CD14-positive monocyte (primary cell): ENCODE measurements around the gene KYAT1. TPM values are rescaled to one million over a fixed set of nuclear protein-coding genes. Genes with fewer than 3 reads are reported as not detected.

ENCODE experiments used
- DNase-seq, 3 donors: peaks; one replicate each; pipeline ENCODE4 v3.0.0-alpha.2; 2011 to 2022
- H2AFZ ChIP-seq: 2 replicates; pipeline ENCODE4 v1.6.0; 2012; ENCODE audit warnings: mild to moderate bottlenecking, low read depth, low read length, inconsistent platforms; ENCODE audit not compliant: insufficient read depth, poor library complexity, severe bottlenecking
- H3K27ac ChIP-seq, 2 donors: 1 replicate in 1 of 2; 2 replicates in 1 of 2; pipeline ENCODE4 v1.5.1; 2012 to 2013; ENCODE audit warnings: low read length in 2 of 2, control low read depth in 1 of 2, inconsistent platforms in 1 of 2, low read depth in 1 of 2, mild to moderate bottlenecking in 1 of 2
- H3K27me3 ChIP-seq, 2 donors: one replicate each; pipeline versions ENCODE4 v1.6.0 to v1.6.1; 2011 to 2013; ENCODE audit warnings: low read length in 2 of 2; ENCODE audit not compliant: control insufficient read depth in 2 of 2, insufficient read depth in 2 of 2
- H3K36me3 ChIP-seq, 2 donors: replicated peaks in 1 of 2; 1 replicate in 1 of 2; 2 replicates in 1 of 2; pipeline versions ENCODE4 v1.5.1 to v1.6.1; 2012 to 2013; ENCODE audit warnings: low read length in 2 of 2, control low read depth in 1 of 2, inconsistent platforms in 1 of 2, mild to moderate bottlenecking in 1 of 2; ENCODE audit not compliant: insufficient read depth in 2 of 2, control insufficient read depth in 1 of 2
- H3K4me1 ChIP-seq, 2 donors: 1 replicate in 1 of 2; 2 replicates in 1 of 2; pipeline versions ENCODE4 v1.5.1 to v1.6.1; 2012 to 2013; ENCODE audit warnings: low read length in 2 of 2, control low read depth in 1 of 2, inconsistent platforms in 1 of 2, mild to moderate bottlenecking in 1 of 2, moderate library complexity in 1 of 2; ENCODE audit not compliant: insufficient read depth in 2 of 2, control insufficient read depth in 1 of 2
- H3K4me2 ChIP-seq: replicated peaks from 2 replicates; pipeline ENCODE3; 2012; ENCODE audit warnings: low read length, moderate library complexity, mild to moderate bottlenecking; ENCODE audit not compliant: poor library complexity, severe bottlenecking; ENCODE audit errors: extremely low read depth
- H3K4me3 ChIP-seq, 3 experiments: fragments of 200-600 bp in 1 of 3; sonication (generic) in 1 of 3; replicated peaks in 1 of 3; 1 replicate in 2 of 3; 2 replicates in 1 of 3; pipeline ENCODE4 v1.5.1; 2011 to 2013; ENCODE audit warnings: low read length in 3 of 3, mild to moderate bottlenecking in 3 of 3, control low read depth in 2 of 3, low read depth in 2 of 3, inconsistent platforms in 1 of 3, moderate library complexity in 1 of 3
- H3K79me2 ChIP-seq: 2 replicates; pipeline ENCODE4 v1.6.0; 2012; ENCODE audit warnings: mild to moderate bottlenecking, control low read depth, inconsistent platforms, low read length, moderate library complexity; ENCODE audit not compliant: insufficient read depth
- H3K9ac ChIP-seq: 2 replicates; pipeline ENCODE4 v1.6.0; 2017; ENCODE audit warnings: low read length, mild to moderate bottlenecking; ENCODE audit not compliant: insufficient read depth, poor library complexity, severe bottlenecking
- H3K9me3 ChIP-seq, 2 donors: replicated peaks in 1 of 2; 1 replicate in 1 of 2; 2 replicates in 1 of 2; pipeline versions ENCODE4 v1.5.1 to v1.6.1; 2012 to 2013; ENCODE audit warnings: low read length in 2 of 2, control low read depth in 1 of 2; ENCODE audit not compliant: control insufficient read depth in 1 of 2, insufficient read depth in 1 of 2
- H4K20me1 ChIP-seq: 2 replicates; pipeline ENCODE4 v1.6.0; 2012; ENCODE audit warnings: mild to moderate bottlenecking, low read length, control low read depth, moderate library complexity; ENCODE audit not compliant: insufficient read depth
- H3K27ac Mint-ChIP-seq, 7 donors: one replicate each; pipeline ENCODE4 v1.8.0; 2020; ENCODE audit warnings: mild to moderate bottlenecking in 7 of 7, mixed read lengths in 7 of 7, moderate library complexity in 6 of 7, inconsistent platforms in 2 of 7
- H3K27me3 Mint-ChIP-seq, 3 donors: one replicate each; pipeline ENCODE4 v1.8.0; 2021 to 2022; ENCODE audit warnings: low read depth in 3 of 3, mild to moderate bottlenecking in 3 of 3, mixed read lengths in 3 of 3, moderate library complexity in 3 of 3, inconsistent platforms in 1 of 3
- H3K36me3 Mint-ChIP-seq, 2 donors: one replicate each; pipeline ENCODE4 v1.8.0; 2020; ENCODE audit warnings: mixed read lengths in 2 of 2, inconsistent platforms in 1 of 2, mild to moderate bottlenecking in 1 of 2
- H3K4me1 Mint-ChIP-seq: one replicate; pipeline ENCODE4 v1.8.0; 2020; ENCODE audit warnings: mild to moderate bottlenecking, mixed read lengths
- H3K4me3 Mint-ChIP-seq, 2 donors: one replicate each; pipeline ENCODE4 v1.8.0; 2020; ENCODE audit warnings: mild to moderate bottlenecking in 2 of 2, mixed read lengths in 2 of 2, moderate library complexity in 1 of 2
- H3K9me3 Mint-ChIP-seq, 7 donors: one replicate each; pipeline ENCODE4 v1.8.0; 2020 to 2022; ENCODE audit warnings: mixed read lengths in 7 of 7, mild to moderate bottlenecking in 6 of 7, moderate library complexity in 6 of 7, inconsistent platforms in 2 of 7
- CTCF ChIP-seq: fragments of 200-600 bp; IDR thresholded peaks from one replicate; pipeline ENCODE4 v1.8.0; 2022; ENCODE audit warnings: antibody characterized with exemption, mild to moderate bottlenecking
- WGBS: methylation state at CpG from one replicate; pipeline ENCODE4 v1.1.5; 2013; ENCODE audit warnings: missing lambda C conversion rate; ENCODE audit not compliant: insufficient coverage; 5-methylcytosine and 5-hydroxymethylcytosine counted together
- intact Hi-C, 2 donors: fragments of 100-400 bp; cut with micrococcal nuclease; formaldehyde crosslinking; loops; one replicate each; pipeline versions ENCODE4 v1.15.0 to v1.15.1; 2023
- polyA plus RNA-seq, 3 donors: library from polyadenylated mRNA; depleted of rRNA in 1 of 3; unstranded in 2 of 3; stranded (reverse) in 1 of 3; fragments of 300-500 nt in 2 of 3; fragments of >200 nt in 1 of 3; fragmentation: Illumina TruSeq in 2 of 3; gene quantifications; 1 replicate in 2 of 3; 2 replicates in 1 of 3; pipeline ENCODE4 v1.2.3, GENCODE V29; 2012 to 2021

The KYAT1 gene
- polyA plus RNA-seq, 3 donors = 2.4 to 4.5 (median 3.6) TPM

GRCh38 chr9:128824911-128825310 is 56.8 kb downstream of the KYAT1 start:
- Mint-ChIP-seq H3K9me3 (no peaks in the 10 kb centered on the region), H3K27ac (peak overlapping the region in 1 of 7 donors; percentile 25), H3K4me1 (peaks cover 17% of the 10 kb centered on the region), H3K4me3 (no peak overlapping the region), H3K36me3 (peaks cover 47 to 70% of the 10 kb centered on the region in 2 donors), H3K27me3 (no peaks in the 10 kb centered on the region)
- TF ChIP-seq CTCF = no peak
- intact Hi-C loops = no loop called here
- no peak for DNase-seq
- Histone ChIP-seq H3K4me2 (no peak overlapping the region), H3K9me3 (no peaks in the 10 kb centered on the region), H3K4me3 (no peak overlapping the region), H3K4me1 (peaks cover 14 to 20% of the 10 kb centered on the region in 2 donors), H3K36me3 (peaks cover 60 to 67% of the 10 kb centered on the region in 2 donors), H4K20me1 (peaks cover 6% of the 10 kb centered on the region), H2AFZ (no peak overlapping the region), H3K79me2 (peaks cover 12% of the 10 kb centered on the region), H3K27ac (no peak overlapping the region), H3K9ac (no peak overlapping the region), H3K27me3 (no peaks in the 10 kb centered on the region)
- 100% methylated on average over 3 of the region's 7 CpGs for WGBS

- no peak overlapping the region for H3K27ac ChIP-seq
- Mint-ChIP-seq H3K27ac (peak overlapping the region in 1 of 7 donors; percentile 73), H3K27me3 (peaks cover 3 to 4% (median 4%) of the 10 kb centered on the region in 3 donors), H3K9me3 (no peaks in the 10 kb centered on the region), H3K4me1 (peaks cover 21% of the 10 kb centered on the region), H3K36me3 (peaks cover 47 to 70% of the 10 kb centered on the region in 2 donors), H3K4me3 (no peak overlapping the region)
- peaks cover 10% of the 10 kb centered on the region for H4K20me1 ChIP-seq
- H3K4me2 ChIP-seq = no peak overlapping the region
- H2AFZ ChIP-seq = no peak overlapping the region
- intact Hi-C loops = no loop called here
- H3K9ac ChIP-seq = no peak overlapping the region
- peaks cover 18 to 21% of the 10 kb centered on the region in 2 donors for H3K4me1 ChIP-seq
- H3K36me3 ChIP-seq = peaks cover 60 to 67% of the 10 kb centered on the region in 2 donors
- peaks cover 7% of the 10 kb centered on the region for H3K79me2 ChIP-seq
- WGBS = 99% methylated on average over 9 of the region's 12 CpGs
- no peak for DNase-seq
- TF ChIP-seq CTCF = no peak
- H3K4me3 ChIP-seq = no peak overlapping the region
- no peaks in the 10 kb centered on the region for H3K27me3 ChIP-seq
- no peaks in the 10 kb centered on the region for H3K9me3 ChIP-seq
Observed at GRCh38 chr9:128823903-128824406, 57.8 kb downstream of the KYAT1 start.
